Head of caudate nucleus (tissue), 42 donors: ENCODE data around the gene RASSF6.
"Not testable (repeated sequence)": the region's sequence is repeated elsewhere in the genome, so short reads cannot be mapped to it uniquely, and the experiment has no call there.

Source experiments
- DNase-seq, 42 donors: peaks; one replicate each; pipeline versions ENCODE4 v3.0.0 to v3.0.0-alpha.2; 2020 to 2021; ENCODE audit warnings: mixed read lengths in 7 of 42
- intact Hi-C: fragments of 100-400 bp; cut with DNase I; formaldehyde crosslinking; loops from one replicate; pipeline ENCODE4 v1.15.0; 2022

The RASSF6 gene

GRCh38 chr4:73620115-73620792 is at the start of gene RASSF6:
TSS of gene RASSF6 (minus strand) at chr4:73620436. CDS start at chr4:73611795, 8,641 bp downstream.
- no peak for DNase-seq
- intact Hi-C loops: no loop called here

GRCh38 chr4:73669410-73670183 is 49.4 kb upstream of the RASSF6 start:
- intact Hi-C loops: no loop called here
- no peak for DNase-seq

- DNase-seq: no peak
- intact Hi-C loops: no loop called here
Observed at GRCh38 chr4:73668782-73669201, 48.6 kb upstream of the RASSF6 start.

- DNase-seq, intact Hi-C loops: not testable (repeated sequence)
Observed at GRCh38 chr4:73665924-73666323, 45.7 kb upstream of the RASSF6 start.

- no peak for DNase-seq
- intact Hi-C loops: no loop called here
Observed at GRCh38 chr4:73664470-73664869, 44.2 kb upstream of the RASSF6 start.

- intact Hi-C loops: no loop called here
- DNase-seq: no peak
Observed at GRCh38 chr4:73663576-73663975, 43.3 kb upstream of the RASSF6 start.

- intact Hi-C loops: no loop called here
- DNase-seq: no peak
Observed at GRCh38 chr4:73662709-73663546, 42.7 kb upstream of the RASSF6 start.

- intact Hi-C loops: no loop called here
- no peak for DNase-seq
Observed at GRCh38 chr4:73661646-73662119, 41.4 kb upstream of the RASSF6 start.

GRCh38 chr4:73660808-73661207 is 40.6 kb upstream of the RASSF6 start:
- DNase-seq: no peak
- intact Hi-C loops: no loop called here

GRCh38 chr4:73653695-73654106 is 33.5 kb upstream of the RASSF6 start:
- intact Hi-C loops: no loop called here
- peak in 34 of 42 donors; percentile 3 to 64 (median 30) for DNase-seq

- DNase-seq: no peak
- intact Hi-C loops: no loop called here
Observed at GRCh38 chr4:73650250-73650649, 30.0 kb upstream of the RASSF6 start.

- DNase-seq: no peak
- intact Hi-C loops: no loop called here
Observed at GRCh38 chr4:73648478-73648877, 28.2 kb upstream of the RASSF6 start.

- intact Hi-C loops: no loop called here
Observed at GRCh38 chr4:73646117-73646516, 25.9 kb upstream of the RASSF6 start.

GRCh38 chr4:73631565-73632226 is 11.5 kb upstream of the RASSF6 start:
- intact Hi-C loops: no loop called here
- no peak for DNase-seq

More at GRCh38 chr4:73646117-73646516, 25.9 kb upstream of the RASSF6 start:
- DNase-seq: no peak

GRCh38 chr4:73628834-73629233 is 8.6 kb upstream of the RASSF6 start:
- DNase-seq, intact Hi-C loops: not testable (repeated sequence)

- no peak for DNase-seq
- intact Hi-C loops: no loop called here
Observed at GRCh38 chr4:73621357-73621756, 1.1 kb upstream of the RASSF6 start.

- no peak for DNase-seq
- intact Hi-C loops: no loop called here
Observed at GRCh38 chr4:73619346-73619745, 890 bp downstream of the RASSF6 start.

GRCh38 chr4:73617256-73617655 is 3.0 kb downstream of the RASSF6 start:
- intact Hi-C loops: no loop called here
- DNase-seq: no peak

GRCh38 chr4:73615613-73616012 is 4.6 kb downstream of the RASSF6 start:
- intact Hi-C loops: no loop called here
- no peak for DNase-seq
